Astrocyte of the cerebellum (primary cell): ENCODE results near the gene ZNF100.

Experiments
- DNase-seq: peaks from one replicate; pipeline ENCODE4 v3.0.0-alpha.2; 2011; ENCODE audit warnings: low read depth
- H3K4me3 ChIP-seq: 2 replicates; pipeline ENCODE4 v1.5.1; 2011; ENCODE audit warnings: mild to moderate bottlenecking, low read depth, low read length, moderate library complexity
- in situ Hi-C: cut with HindIII; loops from 2 replicates; pipeline ENCODE4 v1.10.0; 2017; ENCODE audit warnings: low sequenced_read_pairs
- TF ChIP-seq, protein P1 (sequence below): IDR thresholded peaks from 2 replicates; pipeline ENCODE4 v1.5.1; 2012; ENCODE audit warnings: low read length, low read depth, moderate library complexity, mild to moderate bottlenecking; ENCODE audit errors: missing control alignments

ZNF100 gene

DNA sequence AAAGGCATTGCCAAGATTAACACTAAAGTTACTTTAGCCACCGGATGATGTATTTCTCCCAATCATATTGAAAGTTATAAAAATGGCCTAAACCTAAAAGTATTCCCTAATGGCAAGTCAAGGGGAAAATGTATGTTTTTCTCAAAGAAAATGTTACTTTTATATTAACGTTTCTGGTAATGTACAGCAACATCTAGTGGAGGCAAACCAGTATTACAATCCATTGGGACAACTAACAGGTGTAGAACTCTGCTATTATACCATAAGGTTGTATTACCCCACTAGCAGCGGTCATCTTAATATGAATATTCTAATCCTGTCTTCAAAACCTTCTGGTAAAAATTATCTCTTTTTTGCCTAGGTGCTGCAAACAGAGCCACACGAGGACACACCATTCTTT is 69.2 kb downstream of the ZNF100 start:
- TF ChIP-seq, protein P1, sequence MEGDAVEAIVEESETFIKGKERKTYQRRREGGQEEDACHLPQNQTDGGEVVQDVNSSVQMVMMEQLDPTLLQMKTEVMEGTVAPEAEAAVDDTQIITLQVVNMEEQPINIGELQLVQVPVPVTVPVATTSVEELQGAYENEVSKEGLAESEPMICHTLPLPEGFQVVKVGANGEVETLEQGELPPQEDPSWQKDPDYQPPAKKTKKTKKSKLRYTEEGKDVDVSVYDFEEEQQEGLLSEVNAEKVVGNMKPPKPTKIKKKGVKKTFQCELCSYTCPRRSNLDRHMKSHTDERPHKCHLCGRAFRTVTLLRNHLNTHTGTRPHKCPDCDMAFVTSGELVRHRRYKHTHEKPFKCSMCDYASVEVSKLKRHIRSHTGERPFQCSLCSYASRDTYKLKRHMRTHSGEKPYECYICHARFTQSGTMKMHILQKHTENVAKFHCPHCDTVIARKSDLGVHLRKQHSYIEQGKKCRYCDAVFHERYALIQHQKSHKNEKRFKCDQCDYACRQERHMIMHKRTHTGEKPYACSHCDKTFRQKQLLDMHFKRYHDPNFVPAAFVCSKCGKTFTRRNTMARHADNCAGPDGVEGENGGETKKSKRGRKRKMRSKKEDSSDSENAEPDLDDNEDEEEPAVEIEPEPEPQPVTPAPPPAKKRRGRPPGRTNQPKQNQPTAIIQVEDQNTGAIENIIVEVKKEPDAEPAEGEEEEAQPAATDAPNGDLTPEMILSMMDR: no peak
- H3K4me3 ChIP-seq: no peak overlapping the region
- in situ Hi-C loops: no loop called here
- DNase-seq: no peak

DNA sequence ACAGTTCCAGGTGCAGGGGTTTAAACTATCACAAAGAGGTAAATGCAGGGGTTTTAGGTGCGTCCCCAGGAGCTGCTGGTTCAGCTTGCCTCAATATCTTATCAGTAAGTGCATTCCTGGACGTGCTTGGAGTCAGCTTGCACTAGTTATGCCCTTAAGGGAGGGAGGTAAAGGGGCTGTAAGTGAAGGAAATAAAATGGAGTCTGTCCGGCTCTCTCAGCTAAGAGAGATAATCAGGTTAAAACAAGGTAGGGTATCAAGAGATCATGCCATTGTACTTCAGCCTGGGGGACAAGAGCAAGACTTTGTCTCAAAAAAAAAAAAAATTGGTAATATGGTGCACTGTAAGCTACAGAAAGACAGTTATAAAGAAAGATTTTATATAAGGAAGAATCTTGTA is 69.7 kb downstream of the ZNF100 start:
- in situ Hi-C loops: no loop called here
- DNase-seq: no peak
- H3K4me3 ChIP-seq: no peak overlapping the region
- TF ChIP-seq, protein P1: no peak

DNA sequence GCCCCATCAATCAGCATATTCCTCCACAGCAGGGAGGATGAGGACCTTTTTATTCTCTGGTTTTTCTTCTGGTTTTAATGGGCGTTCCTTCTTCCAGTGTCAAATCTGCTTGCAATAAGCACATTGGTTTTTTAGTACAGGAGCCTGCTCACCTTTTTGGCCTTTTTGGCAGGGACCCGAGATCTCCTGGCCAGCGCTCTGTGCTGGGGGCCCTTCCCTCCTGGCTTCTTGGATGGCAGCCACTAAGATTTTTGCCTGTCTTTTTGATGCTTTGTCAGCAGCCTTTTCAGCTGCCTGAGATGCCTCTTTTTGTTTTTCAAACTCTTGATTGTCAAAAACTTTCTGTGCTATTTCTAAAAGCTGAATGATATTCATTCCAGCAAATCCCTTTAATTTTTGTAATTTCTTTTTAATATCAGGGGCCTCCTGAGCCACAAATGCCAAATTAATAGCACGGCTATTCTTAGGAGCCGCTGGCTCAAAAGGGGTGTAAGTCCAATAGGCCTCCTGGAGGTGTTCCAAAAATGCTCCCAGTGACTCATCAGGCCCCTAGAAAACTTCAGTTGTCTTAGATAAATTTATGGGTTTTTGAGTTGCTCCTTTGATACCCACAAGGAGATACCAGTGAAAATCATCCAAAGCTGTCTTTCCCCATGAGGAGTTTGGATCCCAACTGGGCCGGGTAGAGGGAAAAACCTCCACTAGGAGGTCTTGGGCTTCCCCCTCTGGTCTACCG is 73.0 kb downstream of the ZNF100 start:
- TF ChIP-seq, protein P1: no peak
- in situ Hi-C loops: no loop called here
- no peak for DNase-seq
- H3K4me3 ChIP-seq: no peak overlapping the region

DNA sequence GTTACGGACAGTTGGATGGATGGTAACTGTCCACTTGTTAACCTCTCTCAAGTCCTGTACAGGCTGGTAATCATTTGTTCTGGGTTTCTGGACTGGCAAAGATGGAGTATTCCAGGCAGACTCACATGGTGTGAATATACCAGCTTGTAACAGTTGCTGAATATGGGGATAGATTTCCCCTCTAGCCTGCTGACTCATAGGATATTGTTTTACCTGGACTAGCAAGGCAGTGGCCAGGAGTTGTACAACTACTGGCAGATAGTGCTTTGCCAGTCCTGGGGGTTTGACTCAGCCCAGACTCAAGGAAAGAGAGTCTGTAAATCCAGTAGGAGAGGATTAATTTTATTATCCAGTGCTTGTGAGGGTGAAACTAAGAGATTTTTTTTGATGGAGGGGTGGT is 74.0 kb downstream of the ZNF100 start:
- in situ Hi-C loops: no loop called here
- TF ChIP-seq, protein P1: no peak
- no peak for DNase-seq
- no peak overlapping the region for H3K4me3 ChIP-seq

DNA sequence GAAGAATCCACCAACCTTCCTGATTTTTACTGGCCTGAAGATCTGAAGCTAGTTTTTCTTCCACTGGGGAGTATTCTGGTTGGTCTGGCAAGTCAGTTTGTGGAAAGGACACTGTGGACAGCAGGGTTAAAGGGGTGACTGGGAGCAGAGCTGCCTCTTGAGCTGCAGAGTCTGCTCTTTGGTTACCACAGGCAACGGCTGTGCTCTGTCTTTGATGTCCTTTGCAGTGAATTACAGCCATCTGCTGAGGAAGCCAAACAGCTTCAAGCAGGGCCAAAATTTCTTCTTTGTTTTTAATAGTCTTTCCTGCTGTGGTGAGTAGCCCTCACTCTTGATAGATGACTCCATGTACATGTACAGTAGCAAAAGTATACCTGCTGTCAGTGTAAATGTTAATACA is 75.7 kb downstream of the ZNF100 start:
- in situ Hi-C loops: no loop called here
- DNase-seq: no peak
- H3K4me3 ChIP-seq: no peak overlapping the region
- TF ChIP-seq, protein P1: no peak

DNA sequence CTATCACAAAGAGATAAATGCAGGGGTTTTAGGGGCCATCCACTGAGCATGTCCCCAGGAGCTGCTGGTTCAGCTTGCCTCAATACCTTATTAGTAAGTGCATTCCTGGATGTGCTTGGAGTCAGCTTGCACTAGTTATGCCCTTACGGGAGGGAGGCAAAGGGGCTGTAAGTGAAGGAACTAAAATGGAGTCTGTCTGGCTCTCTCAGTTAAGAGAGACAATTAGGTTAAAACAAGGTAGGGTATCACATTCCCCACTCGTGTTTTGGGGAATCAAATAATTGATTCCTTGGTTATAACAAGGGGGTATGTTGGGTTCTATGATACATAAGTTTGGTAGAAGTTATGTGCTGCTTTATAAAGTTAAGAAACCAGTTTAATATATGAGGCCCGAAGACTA is 78.9 kb downstream of the ZNF100 start:
- no peak overlapping the region for H3K4me3 ChIP-seq
- DNase-seq: no peak
- in situ Hi-C loops: no loop called here
- TF ChIP-seq, protein P1: no peak
